NOMO-1 treated with dmso at 0.1 percent for 144 hours (cell line): ENCODE measurements around the gene SRD5A1.
A peak's percentile ranks its signal among the peaks of the same experiment; 100 is the strongest.

Source experiments
- DNase-seq: peaks from one replicate; lab custom pipeline; 2025; ENCODE audit not compliant: unreplicated experiment; lab: John Stamatoyannopoulos, UW

SRD5A1 gene

DNA sequence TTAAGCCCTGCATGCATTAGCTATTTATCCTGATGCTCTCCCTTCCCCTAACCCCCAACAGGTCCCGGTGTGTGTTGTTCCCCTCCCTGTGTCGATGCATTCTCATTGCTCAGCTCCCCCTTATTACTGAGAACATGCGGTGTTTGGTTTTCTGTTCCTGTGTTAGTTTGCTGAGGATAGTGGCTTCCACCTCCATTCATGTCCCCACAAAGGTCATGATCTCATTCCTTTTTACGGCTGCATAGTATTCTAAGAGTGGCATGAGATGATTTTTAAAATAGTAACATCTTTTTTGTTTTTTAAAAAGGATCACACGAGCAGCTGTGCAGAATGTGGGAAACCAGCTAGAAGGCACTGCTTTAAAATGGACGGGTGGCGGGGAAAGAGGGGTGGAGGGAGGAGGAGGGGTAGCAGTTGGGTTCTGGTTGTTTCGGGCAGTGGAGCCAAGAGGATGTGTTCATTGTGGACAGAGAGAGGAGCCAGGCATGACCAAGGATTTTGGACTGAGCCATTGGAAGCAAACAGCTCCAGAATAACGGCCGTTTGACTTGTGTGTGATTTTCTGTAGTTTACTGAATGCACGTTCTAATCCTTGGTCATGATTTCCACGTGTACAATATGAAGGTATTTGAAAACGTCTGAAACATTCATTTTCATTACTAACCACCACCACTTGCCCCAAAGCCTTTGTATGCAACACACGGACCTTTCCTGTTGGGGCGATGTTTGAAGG is 78.3 kb downstream of the SRD5A1 start:
- DNase-seq = no peak

DNA sequence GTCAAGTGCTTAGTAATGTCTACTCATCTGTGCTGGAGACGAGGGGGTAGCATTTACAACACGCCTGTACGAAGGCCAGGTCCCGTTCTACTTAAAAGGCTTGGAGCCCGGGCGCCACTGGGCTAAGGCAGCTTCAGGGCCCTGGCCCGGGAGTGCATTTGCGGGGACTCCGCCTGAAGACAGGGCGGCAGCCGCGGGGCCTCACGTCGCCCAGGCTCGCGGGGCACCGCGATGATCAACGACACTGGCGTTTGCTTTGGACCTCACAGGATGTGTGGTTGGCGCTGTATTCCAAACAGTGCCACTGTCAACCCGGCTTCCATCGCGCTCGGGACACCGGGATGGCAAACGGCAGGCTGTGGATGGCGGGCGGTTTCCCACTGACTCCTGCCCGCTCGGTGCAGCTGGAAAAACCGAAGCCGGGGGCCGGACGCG is 78.9 kb downstream of the SRD5A1 start:
- peak; percentile 57 for DNase-seq

DNA sequence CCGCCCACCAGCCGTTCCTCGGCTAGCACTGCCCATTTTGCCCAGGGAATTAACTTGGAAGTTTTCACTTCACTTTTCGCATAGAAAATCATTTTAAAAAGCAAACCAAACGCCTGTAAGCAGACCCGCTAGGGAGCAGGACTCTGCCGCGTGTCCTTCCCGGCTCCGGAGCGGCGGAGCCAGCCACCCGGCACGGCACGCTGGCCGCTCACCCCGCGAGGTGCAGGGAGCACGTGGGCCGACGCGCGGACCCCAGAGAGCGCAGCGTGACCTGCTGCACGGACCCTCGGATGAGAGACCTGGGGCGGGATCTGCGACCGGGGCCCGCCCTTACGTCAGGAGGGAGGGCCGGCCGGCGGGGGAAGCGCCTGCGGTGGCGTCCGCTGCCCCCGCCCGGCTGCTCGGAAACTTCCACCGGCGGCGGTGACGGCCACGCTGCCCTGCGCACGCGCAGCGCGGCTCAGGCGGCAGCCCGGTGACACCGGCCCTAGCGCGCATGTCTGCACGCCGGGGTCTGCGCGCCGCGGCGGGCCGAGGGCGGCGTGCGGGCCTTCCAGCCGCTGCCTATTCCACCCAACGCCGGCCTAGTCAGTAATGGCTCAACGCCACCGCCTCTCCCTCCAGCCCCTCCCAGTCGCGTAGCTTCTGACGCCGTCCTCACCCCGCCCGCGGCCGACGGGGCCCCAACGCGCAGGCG is 79.5 kb downstream of the SRD5A1 start:
- peak; percentile 99 for DNase-seq

DNA sequence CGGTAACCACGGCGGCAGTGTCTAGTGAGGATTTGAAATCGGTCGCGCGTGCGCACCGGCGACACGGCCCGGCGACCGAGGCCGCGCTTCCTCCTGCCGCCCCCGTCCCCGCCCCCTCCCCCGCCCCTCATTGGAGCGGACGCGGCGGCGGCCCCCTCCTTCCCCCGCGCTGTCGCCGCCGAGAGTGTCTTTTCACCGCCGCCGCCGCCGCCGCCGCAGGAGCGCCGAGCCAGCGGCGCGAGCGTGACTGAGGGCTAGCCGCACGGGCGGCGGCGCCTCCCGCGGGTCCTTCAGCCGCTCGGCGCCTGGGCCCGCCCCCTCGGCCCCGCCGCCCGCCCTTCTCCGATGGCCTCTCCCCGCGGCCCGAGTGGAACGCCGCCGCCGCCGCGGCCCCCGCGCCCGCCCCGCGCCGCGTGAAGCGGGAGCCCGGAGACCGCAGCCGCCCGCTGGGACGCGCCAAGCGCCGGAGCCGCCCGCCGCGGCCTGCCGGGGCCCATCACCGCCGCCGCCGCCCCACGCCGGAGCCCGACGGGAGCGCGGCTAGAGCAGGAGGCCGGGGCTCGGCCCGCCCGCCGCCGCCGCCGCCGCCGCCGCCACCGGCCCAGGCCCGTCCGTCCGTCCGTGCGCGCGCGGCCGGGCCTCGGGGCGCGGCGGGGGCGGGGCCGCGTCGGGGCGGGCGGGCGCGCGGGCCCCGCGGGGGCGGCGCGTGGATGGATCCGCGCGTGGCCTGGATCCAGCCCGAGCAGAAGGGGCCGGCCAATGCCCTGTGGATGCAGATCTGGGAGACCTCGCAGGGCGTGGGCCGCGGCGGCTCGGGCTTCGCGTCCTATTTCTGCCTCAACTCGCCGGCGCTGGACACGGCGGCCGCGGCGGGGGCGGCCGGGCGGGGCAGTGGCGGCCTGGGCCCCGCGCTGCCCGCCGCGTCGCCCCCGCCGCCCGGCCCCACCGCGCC is 80.3 kb downstream of the SRD5A1 start, which contains the start of gene TENT4A:
TENT4A (plus strand) TSS at position 159 of the 952 bp plus-strand sequence; CDS start at position 711, 552 bp downstream.
- DNase-seq = no peak

DNA sequence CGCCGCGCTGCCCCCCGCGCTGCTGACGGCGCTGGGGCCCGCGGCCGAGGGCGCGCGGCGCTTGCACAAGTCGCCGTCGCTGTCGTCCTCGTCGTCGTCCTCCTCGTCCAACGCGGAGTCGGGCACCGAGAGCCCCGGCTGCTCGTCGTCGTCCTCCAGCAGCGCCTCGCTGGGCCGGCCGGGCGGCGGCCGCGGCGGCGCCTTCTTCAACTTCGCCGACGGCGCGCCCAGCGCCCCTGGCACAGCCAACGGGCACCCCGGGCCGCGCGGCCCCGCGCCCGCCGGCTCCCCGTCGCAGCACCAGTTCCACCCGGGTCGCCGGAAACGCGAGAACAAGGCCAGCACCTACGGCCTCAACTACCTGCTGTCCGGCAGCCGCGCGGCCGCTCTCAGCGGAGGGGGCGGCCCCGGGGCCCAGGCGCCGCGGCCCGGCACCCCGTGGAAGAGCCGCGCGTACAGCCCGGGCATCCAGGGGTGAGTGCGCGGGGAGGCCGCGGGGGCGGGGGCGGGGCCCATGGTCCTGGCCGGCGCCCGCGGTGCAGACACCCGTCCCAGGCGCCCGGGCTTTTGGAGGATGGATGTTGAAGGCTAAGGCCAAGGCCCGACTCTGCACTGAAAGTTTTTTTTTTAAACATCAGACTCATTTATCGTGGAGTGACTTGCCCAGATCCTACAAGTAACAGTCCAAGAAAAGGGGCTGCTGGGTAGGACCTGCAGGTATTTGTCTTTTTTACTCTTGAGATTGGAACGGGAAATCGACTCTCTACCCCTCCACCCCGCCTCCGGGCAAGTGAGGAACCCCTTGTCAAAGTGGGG is 81.2 kb downstream of the SRD5A1 start:
- DNase-seq = no peak

DNA sequence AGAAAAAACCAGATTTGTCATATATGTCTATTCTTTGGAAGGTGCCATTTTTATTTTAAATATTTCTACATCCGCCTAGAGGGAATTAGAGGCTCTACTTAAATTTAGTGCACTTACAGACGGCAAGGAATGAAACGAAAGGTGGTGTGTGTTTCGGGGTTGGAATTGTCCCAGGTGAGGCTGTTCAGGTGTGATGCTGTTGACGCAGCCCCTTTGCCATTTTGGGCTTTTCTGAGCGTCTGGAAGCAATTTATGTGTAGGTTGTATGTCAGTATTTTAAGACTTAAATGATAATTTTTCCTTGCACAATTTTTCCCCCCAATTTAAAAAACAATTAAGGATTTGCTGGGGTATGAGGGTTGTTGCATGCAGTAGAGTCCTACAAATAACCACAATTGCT is 82.0 kb downstream of the SRD5A1 start:
- DNase-seq = no peak

DNA sequence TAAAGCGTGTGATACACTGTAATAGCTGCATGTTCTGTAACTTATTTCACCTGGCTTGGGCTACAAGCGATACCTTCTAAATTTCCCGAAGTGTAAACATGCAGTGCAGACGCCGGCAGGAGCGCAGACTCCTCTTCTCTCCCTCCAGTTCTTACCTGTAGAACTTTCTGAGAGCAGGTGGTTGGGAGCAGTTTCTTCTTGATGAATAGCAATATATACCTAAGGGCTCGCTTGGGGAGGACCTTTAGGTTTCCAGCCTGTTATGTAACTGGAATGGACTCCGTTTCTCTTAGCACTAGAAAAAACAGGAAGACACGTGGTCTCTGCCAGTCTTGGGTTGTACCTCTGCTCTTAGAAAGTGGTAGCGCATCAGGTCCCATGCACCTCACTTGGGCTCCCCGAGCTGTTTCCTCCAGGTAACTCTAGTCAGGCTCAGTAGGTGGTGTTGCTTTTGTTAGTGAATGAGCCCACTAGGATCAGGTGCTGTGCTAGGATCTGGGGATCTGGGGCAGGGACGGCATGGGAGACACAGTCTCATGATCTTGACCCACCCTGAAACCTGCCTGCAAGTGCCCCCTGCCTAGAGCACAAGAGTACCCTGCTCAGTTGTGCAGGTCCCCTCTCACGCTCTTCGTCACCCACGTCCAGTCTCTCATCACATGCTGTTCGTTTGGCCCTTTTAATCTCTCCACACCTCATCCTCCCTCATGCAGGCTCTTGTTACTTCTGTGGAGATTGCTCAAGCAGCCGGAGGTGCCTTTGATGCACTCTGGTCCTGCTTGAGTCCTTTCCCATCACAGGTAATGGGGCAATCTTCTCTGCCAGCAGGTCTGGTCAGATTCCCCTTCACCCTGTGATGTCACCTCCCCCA is 82.8 kb downstream of the SRD5A1 start:
- DNase-seq = peak; percentile 41

DNA sequence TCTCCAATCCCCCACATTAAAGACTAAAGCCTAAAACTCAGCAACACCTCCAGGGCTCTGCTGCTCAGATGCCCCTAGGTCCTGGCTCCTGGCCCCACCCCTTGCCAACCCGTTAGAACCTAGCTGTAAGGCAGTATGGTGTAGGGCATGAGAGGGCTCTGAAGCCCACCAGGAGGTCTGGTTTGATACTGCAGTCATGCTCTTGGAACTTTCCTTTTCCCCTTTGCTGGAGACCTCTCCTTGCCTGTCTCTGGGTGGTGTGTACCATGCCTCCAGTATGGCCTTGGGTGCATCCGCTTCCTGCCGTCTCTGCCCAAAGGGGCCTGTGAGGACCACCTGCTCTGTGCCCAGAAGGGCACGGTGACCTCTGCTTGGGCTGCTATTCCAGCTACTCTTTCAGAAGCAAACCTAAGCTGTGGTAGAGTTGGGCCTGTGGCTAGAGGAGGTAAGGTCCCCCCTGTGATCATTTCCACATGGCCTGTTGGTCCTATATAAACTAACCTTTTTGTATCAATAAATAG is 83.4 kb downstream of the SRD5A1 start:
- DNase-seq = no peak

DNA sequence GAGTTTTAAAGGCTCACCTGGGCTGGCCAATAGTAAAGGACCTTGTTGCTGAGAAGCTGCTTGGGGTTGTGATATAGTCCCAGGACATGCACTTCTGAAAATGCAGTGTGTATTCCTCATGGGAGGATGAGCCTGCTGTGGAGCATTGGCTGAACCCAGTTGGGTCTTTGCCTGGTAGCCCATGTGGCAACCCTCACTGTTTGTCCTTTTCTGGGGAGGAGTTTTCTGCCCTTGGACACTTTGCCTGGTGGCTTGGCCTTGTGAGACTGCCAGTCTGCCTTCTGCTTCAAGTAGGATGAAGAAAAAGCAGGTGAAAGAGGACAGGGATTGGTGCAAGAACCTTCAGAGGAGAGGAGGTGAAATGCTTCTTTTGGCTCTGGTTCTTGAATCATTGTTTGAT is 84.0 kb downstream of the SRD5A1 start:
- no peak for DNase-seq

DNA sequence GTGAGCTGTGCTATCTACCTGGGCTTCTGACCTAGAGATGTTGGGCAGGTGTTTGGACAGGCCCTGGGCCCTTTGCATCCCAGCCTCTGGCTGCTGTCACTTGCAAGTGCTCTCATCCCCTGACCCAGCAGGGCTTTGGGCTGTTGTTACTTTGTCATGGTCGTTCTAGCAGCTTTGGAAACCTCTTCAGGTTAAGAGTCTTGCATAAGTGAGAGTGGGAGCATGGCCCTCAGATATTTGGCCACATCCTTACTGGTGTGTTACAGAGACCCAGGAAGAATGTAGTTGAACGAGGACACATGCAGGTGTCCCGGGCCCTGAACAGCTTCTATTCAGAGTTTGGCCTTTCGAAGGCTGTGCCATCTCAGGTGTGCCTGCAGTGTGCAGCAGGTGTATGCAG is 84.4 kb downstream of the SRD5A1 start:
- DNase-seq = no peak

DNA sequence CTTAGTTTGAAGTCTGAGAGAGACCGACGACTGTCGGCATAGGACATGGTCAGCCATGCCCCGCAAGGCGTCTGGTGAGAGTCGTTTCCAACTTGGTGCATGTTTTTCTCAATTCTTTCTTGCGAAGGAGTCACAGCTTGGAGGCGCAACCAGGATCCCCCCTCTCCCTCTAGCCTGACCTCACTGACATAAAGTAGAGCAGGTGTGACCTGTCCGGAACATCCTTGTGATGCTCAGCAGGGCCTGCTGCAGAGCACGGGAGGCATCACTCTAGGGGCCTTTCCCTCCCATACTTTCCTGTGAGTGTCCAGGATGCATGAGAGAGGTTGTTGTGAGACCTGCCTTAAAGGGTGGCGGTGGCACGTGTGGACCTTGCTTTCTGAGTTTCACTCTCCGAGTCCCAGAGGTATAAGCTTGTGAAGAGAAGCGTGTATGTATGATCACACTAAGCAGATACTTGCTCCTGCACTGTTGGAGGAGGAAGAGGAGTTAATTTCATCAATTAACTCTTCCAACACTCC is 85.0 kb downstream of the SRD5A1 start:
- DNase-seq = no peak

DNA sequence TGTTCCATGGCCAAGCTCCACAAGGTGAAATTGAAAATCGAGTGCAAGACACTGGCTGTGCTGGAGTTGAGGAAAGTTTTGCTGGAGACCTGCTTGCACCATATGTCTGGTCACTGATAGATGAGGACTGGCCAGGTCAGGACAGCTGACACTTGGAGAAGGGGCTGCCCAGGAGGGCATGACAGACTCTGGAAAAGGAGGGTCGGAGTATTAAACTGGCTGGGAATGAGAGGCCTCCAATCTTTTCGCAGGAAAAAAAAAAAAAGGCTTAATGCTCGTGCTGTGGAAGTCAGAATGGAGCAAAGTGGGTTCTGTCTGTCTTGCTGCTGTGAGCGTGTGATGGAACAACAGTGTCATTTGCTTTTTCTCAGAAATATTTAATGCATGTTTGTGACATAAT is 85.5 kb downstream of the SRD5A1 start:
- no peak for DNase-seq

DNA sequence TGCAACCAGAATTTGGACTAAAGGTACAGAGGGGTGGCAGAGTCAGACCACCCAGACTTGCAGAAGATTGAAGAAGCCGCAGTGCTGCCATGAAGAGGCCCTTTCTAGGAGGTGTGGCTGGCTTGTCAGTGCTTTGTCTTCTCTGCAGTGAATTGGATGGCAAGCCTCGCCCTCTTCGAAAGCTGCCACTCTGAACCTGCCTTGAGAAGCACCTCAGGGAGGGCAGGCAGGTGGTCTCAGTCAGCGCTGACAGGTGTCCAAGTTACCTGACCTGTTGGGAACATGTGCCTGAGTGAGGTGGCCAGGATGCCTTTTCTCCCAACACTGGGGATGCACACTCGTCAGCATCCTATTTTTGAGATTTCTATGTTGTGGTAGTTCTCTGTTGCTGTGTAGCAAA is 86.2 kb downstream of the SRD5A1 start:
- no peak for DNase-seq

DNA sequence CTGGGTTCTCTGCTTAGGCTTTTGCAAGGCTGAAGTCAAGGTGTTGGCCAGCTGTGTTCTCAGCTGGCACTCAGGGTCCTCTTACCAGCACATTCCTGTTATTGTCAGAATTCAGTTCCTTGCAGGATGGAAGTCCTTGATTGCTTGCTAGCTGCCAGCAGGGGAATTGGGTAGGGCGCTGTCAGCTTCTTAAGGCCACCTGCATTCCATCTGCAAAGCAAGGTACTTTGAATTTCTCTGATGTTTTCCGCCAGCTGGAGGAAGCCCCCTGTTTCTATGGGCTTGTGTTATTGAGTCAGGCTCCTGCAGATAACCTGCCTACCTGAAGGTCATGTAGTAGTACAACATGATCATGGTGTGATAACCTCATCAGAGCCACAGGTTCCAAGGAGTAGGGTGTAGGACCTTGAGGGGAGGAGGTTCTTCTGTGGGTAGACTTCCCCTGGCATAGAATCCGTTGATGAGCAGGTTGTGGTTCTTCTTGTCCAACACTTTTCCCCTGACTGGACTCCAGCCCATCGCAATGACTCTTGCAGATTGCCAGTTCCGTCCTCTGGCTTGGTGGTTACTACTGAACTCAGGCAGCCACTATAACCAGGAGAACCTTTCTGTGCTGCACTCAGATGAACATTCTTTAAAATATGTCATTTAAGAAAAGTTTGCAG is 86.8 kb downstream of the SRD5A1 start:
- DNase-seq = no peak

DNA sequence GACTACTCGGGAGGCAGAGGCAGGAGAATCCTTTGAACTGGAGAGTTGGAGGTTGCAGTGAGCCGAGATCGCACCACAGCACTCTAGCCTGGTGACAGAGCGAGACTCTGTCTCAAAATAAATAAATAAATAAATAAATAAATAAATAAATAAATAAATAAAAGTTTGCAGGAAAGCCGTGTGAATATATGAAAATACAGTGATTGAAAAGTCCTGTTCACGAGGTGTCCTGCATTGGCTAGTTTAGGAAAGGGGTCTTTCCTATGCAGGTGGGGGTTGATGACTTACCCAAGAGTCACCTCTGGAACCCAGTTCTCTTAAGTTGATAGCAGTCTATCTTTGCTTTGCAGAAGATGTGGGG is 87.3 kb downstream of the SRD5A1 start:
- no peak for DNase-seq

DNA sequence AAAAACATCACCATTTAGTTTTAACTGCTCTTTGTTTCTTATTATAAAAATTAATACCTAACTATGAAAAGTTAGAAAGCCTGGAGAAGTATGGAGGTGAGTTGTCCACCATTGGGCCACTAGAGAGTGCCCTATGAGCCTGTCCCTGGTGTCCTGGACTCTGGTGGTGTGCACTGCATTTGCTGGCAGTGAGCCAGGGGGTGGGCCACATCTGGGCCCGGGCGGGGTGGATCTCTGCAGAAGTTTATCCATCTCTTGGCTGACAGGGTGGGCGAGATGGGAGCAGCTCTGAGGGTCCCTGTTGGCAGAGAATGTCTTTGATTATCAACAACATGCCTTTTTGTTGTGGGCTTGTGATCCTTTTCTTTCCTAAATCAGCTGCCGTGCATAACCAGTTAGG is 88.2 kb downstream of the SRD5A1 start:
- DNase-seq = no peak

DNA sequence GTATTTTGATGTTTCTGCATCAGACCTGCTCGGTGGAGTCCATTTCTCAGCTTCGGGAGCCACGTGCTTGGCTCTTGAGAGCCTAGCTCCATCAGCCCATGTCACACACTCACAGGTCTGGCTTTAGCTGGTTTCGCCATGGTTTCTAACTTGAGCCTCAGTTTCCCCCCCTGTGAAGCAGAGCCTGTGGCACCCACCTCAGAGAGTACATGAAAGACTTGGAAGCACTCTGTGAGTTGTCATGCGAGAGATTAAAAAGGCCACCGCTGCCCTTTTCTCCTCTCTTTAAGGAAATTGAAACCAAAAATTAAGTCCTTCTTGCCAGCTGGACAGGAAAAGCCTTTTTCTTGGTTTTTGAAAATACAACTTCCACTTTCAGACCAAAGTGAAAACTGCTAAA is 88.8 kb downstream of the SRD5A1 start:
- DNase-seq = no peak

DNA sequence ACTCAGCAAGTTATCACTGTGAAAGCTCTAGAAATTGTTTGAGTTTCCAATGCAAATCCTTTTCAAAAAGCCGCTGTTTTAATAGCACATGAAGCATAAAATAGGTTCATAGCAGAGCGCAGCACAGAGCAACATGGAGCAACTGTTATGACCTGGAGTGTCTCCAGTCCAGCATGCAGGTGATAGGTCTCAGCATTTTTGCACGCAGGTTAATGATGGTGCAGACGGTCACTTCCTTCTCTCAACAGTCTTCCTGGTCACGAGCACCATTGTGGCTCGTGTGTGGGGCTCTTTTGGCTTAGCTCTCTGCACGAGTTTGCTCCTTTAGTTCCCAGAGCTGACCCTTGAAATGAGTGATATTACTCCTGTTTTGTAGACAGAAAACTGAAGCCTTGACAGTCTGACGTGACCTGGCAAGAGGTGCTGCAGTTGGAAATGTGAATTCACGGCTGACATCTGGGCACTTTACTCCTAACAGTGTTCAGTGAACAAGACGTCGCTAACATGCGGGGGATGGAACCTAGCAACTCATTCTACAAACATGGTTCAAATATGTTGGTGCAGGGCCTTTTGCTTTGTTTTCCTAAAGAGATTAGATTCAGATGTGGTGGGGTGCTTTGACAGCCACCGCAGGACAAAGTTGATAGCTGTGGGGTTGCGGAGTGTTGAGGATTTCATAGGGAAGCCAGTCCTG is 90.0 kb downstream of the SRD5A1 start:
- no peak for DNase-seq
